ENCODE measurements around the gene ASB2. TPM values are rescaled to one million over a fixed set of nuclear protein-coding genes. Genes with fewer than 3 reads are reported as not detected.

ASB2 gene
- polyA plus RNA-seq, 1 of the 3 experiments (the other 2 are of a cell fraction): 0.15 TPM

DNA sequence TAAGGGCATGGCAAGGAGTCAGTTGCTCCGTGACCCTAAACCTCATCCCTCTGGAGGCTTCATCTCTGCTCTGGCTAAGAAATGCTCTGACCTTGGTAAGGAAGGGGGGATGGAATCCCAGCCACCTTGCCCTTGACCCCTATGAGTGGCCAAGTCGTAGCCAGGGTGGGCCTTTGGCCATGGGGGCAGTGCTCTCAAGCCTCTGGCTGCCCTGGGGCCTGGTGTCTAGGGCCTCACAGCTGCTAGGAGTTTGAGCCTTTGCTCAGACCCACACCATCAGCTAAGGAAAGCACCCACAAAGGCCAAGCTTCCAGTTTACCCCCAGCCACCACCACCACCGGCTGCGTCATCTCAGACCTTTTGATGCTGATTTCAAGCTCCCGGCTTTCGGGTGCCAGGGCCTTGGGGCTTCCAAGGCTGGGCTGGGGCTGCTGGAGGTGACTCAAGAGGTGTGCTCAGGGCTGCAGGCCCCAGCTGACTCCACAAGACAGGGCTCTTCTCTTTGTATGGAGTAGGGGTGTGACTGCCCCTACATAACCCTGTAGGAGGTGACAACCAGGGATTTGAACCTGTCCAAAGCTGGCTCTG, 3.7 kb downstream of the ASB2 start (continued):
- TF ChIP-seq, protein P1, sequence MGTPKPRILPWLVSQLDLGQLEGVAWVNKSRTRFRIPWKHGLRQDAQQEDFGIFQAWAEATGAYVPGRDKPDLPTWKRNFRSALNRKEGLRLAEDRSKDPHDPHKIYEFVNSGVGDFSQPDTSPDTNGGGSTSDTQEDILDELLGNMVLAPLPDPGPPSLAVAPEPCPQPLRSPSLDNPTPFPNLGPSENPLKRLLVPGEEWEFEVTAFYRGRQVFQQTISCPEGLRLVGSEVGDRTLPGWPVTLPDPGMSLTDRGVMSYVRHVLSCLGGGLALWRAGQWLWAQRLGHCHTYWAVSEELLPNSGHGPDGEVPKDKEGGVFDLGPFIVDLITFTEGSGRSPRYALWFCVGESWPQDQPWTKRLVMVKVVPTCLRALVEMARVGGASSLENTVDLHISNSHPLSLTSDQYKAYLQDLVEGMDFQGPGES (IDR thresholded peaks at IDR 0.05; ENCODE audit: low read depth, low read length): no peak
- TF ChIP-seq RCOR1 (IDR thresholded peaks at IDR 0.05; ENCODE audit: low read length) (no peak), TEAD4 (IDR thresholded peaks at IDR 0.05; ENCODE audit: borderline replicate concordance, insufficient read depth) (no peak), TCF12 (IDR thresholded peaks at IDR 0.05) (no peak), POLR2AphosphoS5 (IDR thresholded peaks at IDR 0.05; ENCODE audit: low read depth, low read length) (no peak), EZH2phosphoT487 (IDR thresholded peaks at IDR 0.05; ENCODE audit: borderline replicate concordance, low read depth) (no peak)

DNA sequence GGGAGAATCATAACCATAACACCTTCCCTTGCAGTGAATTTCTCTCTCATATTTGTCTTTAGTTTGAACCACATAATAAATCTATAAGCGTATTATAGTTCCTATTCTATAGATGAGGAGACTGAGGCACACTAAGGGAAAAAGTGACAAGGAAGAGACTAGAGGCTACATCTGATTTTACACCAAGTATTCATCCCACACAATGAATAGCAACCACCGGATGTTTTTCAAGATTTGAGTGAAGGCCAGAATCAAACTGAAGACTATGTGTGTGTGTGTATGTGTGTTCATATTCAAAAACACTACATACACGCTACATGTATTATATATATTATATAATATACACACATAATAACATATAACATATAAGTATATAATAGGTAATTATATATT, 4.7 kb downstream of the ASB2 start:
- H3K9me3 ChIP-seq: no peaks in the 10 kb centered on the region
- H2AFZ ChIP-seq (ENCODE audit: low read depth): no peak overlapping the region
- TF ChIP-seq TAF1 (IDR thresholded peaks at IDR 0.05; ENCODE audit: borderline replicate concordance, low read depth, low read length): no peak
- TF ChIP-seq MEF2A (IDR thresholded peaks at IDR 0.05; ENCODE audit: borderline replicate concordance, low read depth): no peak
- no peak for TF ChIP-seq TCF12 (IDR thresholded peaks at IDR 0.05)
- TF ChIP-seq RFX5 (IDR thresholded peaks at IDR 0.05; ENCODE audit: low read length): no peak
- TF ChIP-seq FOSL2 (IDR thresholded peaks at IDR 0.05; ENCODE audit: borderline replicate concordance, low read depth): no peak
- no peak for TF ChIP-seq RAD21 (IDR thresholded peaks at IDR 0.05; ENCODE audit: low read length)
- TF ChIP-seq POLR2AphosphoS5 (IDR thresholded peaks at IDR 0.05; ENCODE audit: low read depth, low read length): no peak
- TF ChIP-seq, protein P2, sequence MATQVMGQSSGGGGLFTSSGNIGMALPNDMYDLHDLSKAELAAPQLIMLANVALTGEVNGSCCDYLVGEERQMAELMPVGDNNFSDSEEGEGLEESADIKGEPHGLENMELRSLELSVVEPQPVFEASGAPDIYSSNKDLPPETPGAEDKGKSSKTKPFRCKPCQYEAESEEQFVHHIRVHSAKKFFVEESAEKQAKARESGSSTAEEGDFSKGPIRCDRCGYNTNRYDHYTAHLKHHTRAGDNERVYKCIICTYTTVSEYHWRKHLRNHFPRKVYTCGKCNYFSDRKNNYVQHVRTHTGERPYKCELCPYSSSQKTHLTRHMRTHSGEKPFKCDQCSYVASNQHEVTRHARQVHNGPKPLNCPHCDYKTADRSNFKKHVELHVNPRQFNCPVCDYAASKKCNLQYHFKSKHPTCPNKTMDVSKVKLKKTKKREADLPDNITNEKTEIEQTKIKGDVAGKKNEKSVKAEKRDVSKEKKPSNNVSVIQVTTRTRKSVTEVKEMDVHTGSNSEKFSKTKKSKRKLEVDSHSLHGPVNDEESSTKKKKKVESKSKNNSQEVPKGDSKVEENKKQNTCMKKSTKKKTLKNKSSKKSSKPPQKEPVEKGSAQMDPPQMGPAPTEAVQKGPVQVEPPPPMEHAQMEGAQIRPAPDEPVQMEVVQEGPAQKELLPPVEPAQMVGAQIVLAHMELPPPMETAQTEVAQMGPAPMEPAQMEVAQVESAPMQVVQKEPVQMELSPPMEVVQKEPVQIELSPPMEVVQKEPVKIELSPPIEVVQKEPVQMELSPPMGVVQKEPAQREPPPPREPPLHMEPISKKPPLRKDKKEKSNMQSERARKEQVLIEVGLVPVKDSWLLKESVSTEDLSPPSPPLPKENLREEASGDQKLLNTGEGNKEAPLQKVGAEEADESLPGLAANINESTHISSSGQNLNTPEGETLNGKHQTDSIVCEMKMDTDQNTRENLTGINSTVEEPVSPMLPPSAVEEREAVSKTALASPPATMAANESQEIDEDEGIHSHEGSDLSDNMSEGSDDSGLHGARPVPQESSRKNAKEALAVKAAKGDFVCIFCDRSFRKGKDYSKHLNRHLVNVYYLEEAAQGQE (IDR thresholded peaks at IDR 0.05; ENCODE audit: low read depth, low read length): no peak
- no peak for TF ChIP-seq NRF1 (IDR thresholded peaks at IDR 0.05; ENCODE audit: low read depth, low read length)
- no peak for TF ChIP-seq YY1 (IDR thresholded peaks at IDR 0.05; ENCODE audit: low read depth)
- TF ChIP-seq, protein P3, sequence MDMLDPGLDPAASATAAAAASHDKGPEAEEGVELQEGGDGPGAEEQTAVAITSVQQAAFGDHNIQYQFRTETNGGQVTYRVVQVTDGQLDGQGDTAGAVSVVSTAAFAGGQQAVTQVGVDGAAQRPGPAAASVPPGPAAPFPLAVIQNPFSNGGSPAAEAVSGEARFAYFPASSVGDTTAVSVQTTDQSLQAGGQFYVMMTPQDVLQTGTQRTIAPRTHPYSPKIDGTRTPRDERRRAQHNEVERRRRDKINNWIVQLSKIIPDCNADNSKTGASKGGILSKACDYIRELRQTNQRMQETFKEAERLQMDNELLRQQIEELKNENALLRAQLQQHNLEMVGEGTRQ (IDR thresholded peaks at IDR 0.05; ENCODE audit: borderline replicate concordance, low read depth, low read length): no peak
- TF ChIP-seq, protein P1 (IDR thresholded peaks at IDR 0.05; ENCODE audit: low read depth, low read length): no peak
- TF ChIP-seq, protein P4, sequence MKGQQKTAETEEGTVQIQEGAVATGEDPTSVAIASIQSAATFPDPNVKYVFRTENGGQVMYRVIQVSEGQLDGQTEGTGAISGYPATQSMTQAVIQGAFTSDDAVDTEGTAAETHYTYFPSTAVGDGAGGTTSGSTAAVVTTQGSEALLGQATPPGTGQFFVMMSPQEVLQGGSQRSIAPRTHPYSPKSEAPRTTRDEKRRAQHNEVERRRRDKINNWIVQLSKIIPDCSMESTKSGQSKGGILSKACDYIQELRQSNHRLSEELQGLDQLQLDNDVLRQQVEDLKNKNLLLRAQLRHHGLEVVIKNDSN (IDR thresholded peaks at IDR 0.05; ENCODE audit: borderline replicate concordance, low read depth): no peak
- no peaks in the 10 kb centered on the region for H3K27me3 ChIP-seq (ENCODE audit: insufficient read depth)
- DNase-seq: no peak
- H3K4me1 ChIP-seq (ENCODE audit: control insufficient read depth in 1 of 2, insufficient read depth in 2 of 2, low read depth in 1 of 2, low read length in 1 of 2): peaks cover 0 to 3% of the 10 kb centered on the region in 2 experiments; a peak in 1 of 4 replicates
- no peaks in the 10 kb centered on the region for H3K36me3 ChIP-seq (replicated peaks in 1 of 2; ENCODE audit: control insufficient read depth in 1 of 2, insufficient read depth in 2 of 2, low read length in 1 of 2)
- no peaks in the 10 kb centered on the region for H4K20me1 ChIP-seq (ENCODE audit: insufficient read depth)
- H3K4me3 ChIP-seq (ENCODE audit: low read depth in 2 of 2, low read length in 1 of 2): no peak overlapping the region
- H3K9ac ChIP-seq: no peak overlapping the region
- POLR2A ChIA-PET: no interaction called here
- peaks cover under 1% of the 10 kb centered on the region for H3F3A ChIP-seq (replicated peaks; ENCODE audit: insufficient read depth)
- H3K79me2 ChIP-seq (ENCODE audit: insufficient read depth): no peaks in the 10 kb centered on the region
- WGBS (ENCODE audit: low lambda C conversion rate): 92% methylated on average over 3 of the region's 3 CpGs
- CTCF ChIA-PET: interaction anchor here (1.1 to 6.0 kb wide), 7 partner anchors 9 to 317 kb away, joined by 3 to 69 read pairs (median 7); partner anchors contain the start of gene OTUB2
- no peaks in the 10 kb centered on the region for H3K9me2 ChIP-seq
- H3K27ac ChIP-seq (ENCODE audit: low read depth in 2 of 2, low read length in 1 of 2): no peak overlapping the region
- H3K4me2 ChIP-seq: no peak overlapping the region

All from SK-N-SH (cell line).